ENCODE results near the gene UHRF1.
"Not testable (repeated sequence)": the region's sequence is repeated elsewhere in the genome, so short reads cannot be mapped to it uniquely, and the experiment has no call there.

Gene UHRF1

DNA sequence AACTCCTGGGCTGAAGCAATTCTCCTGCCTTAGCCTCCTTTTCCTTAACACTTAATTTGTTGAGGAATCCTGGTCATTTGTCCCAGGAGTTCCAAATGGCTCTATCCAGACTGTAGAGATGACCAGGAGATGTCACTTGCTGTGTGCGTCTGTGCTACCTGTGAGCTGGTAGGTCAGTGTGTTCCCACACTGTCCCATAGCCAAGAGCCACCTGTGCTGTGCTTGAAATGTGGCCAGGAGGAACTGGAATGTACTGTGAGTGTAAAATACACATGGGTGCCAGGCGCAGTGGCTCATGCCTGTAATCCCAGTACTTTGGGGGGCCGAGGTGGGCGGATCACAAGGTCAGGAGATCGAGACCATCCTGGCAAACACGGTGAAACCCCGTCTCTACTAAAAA, 30.2 kb downstream of the UHRF1 start:
- DNase-seq: no peak

DNA sequence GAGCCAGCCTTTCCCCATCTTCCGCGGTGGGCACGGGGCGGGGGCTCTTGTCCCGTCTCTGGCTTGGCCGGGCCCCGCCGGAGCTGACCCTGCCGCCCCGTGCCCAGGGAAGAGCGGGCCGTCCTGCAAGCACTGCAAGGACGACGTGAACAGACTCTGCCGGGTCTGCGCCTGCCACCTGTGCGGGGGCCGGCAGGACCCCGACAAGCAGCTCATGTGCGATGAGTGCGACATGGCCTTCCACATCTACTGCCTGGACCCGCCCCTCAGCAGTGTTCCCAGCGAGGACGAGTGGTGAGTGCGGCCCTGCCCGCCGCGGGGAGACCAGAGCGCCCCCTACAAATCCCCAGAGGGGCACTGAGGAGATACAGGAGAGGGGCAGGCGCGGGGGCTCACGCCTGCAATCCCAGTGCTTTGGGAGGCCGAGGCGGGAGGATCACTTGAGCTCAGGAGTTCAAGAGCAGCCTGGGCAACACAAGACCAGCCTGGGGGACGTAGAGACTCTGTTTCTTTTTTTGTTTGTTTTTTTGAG, 32.4 kb downstream of the UHRF1 start:
- DNase-seq: not testable (repeated sequence)

- DNase-seq: not testable (repeated sequence)
Measured at GRCh38 chr19:4950650-4951049, 41.3 kb downstream of the UHRF1 start.

DNA sequence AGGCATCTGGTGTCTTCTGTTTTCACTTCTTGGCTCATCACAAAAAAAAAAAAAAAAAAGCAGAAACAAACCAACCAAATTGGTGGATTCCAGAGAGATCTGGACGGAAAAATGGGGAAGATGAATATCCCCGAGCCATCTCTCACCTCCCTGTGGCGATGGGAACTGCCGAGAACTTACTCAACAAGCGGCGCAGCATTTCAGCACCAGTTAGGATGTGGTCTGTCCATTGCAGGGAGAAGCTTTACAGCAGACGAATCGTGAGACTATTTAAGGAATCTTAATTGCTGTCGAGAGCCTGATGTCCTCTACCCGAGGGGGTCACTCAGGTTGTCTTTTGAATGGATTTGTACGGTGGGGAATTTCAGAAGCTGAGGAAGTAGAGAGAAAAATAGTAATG, 42.4 kb downstream of the UHRF1 start:
- no peak for DNase-seq

DNA sequence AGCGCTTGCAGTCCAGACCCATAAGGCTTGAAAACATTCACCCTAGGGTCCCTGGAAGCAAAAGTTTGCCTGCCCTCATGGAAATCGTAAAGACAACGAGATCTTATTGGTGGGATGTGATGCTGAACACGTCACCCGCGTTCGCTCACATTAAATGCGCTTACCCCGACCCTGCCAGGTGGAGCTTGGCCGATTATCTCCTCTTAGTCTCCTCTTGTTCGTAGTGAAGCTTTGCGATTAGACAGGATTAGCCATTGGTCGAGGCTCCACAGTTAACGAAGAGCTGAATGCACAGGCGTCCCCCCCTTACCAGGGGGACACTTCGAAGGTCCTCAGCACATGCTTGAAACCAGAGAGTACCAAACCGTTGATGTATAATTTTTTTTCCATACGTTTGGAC, 43.6 kb downstream of the UHRF1 start:
- DNase-seq: no peak

GRCh38 chr19:4954320-4955149, 45.2 kb downstream of the UHRF1 start:
- not testable (repeated sequence) for DNase-seq

- DNase-seq: no peak
Measured at GRCh38 chr19:4955274-4955673, 46.0 kb downstream of the UHRF1 start.

- no peak for DNase-seq
Measured at GRCh38 chr19:4957981-4958380, 48.7 kb downstream of the UHRF1 start.

DNA sequence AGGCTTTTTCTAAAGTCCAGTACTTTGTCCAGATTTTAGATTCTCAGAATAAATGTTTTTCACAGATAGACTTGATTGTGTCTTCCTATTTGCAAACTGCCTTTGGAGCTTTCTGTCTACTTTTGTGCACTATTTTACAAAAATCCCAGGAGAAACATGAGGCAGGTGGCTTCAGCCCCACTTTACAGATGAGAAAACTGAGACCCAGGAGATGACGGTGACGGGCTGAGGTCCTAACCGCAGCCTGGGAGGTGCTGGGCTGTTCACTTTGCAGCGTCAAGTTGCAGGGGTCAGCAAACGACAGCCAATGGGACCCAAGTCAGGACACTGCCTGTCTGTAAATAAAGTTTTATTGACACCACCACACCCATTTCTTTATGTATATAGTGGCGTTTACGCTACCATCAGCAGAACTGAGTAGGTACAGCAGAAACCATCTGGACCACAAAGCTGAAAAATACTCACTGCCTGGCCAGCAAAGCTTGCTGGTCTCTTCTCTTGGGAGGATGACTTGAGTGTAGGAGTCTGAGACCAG, 52.9 kb downstream of the UHRF1 start:
- DNase-seq: no peak

DNA sequence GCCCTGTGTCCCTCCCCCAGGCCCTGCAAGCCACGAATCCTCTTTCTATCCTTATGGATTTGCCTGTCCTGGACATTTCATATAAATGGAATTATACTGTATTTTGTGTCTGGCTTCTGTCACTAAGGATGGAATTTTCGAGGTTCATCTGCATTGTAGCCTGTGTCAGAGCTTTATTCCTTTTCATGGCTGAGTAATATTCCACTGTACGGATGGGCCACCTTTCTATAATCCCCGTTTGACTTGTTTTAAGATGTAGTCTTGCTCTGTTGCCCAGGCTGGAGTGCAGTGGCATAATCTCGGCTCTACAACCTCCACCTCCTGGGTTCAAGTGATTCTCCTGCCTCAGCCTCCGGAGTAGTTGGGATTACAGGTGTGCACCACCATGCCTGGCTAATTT, 55.8 kb downstream of the UHRF1 start:
- DNase-seq: no peak

DNA sequence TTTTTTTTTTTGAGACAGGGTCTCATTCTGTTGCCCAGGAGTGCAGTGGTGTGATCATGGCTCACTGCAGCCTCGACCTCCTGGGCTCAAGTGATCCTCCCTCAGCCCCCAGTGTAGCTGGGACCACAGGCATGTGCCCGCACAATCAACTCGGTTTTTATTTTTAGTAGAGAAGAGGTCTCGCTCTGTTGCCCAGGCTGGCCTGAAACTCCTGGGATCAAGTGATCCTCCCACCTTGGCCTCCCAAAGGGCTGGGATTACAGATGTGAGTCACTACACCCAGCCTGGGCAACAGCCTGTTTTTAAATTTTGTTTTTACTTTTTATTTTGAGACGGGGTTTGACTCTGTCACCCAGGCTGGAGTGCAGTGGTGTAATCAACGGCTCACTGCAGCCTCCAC, 57.3 kb downstream of the UHRF1 start:
- DNase-seq: no peak

DNA sequence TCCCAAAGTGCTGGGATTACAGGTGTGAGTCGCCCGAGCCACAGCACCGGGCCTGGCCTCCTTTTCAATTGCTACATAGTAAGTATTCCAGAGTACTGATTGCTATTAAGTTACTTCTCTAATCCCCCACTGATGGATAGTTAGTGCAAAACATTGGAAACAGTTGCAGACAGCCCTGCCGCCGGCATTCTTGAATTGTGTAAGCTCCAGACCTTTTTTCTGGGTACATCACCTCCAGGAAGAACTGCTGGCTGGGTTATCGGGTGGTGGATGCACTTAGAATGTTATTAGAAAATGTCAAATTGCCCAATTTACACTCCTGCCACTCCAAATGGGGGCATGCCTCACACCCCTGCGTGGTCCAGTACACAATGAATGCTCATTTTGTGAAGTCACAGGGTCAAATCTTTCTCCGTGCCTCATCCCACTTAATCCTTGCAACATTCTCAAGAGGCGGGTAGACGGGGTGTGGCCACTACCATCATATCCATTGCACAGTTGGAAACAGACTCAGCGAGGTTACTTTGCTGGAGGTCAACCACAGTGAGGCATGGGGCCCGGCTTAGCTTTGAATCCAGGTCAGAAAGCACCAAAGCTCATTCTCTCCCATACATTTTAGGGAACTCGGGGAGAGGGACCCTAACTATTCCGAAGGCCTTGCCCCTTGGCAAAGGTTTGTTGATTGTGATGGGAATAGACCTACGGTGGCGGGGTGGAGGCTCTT, 58.6 kb downstream of the UHRF1 start:
- no peak for DNase-seq

GRCh38 chr19:4968462-4969291, 59.4 kb downstream of the UHRF1 start, which contains the start of gene KDM4B:
Gene KDM4B (plus strand): TSS chr19:4969113. CDS start chr19:5032891, 63,778 bp downstream.
- DNase-seq: peak; percentile 99

- DNase-seq: no peak
Measured at GRCh38 chr19:4969292-4969771, 60.0 kb downstream of the UHRF1 start.

GRCh38 chr19:4969772-4970531, 60.7 kb downstream of the UHRF1 start:
- no peak for DNase-seq

- no peak for DNase-seq
Measured at GRCh38 chr19:4970558-4971423, 61.5 kb downstream of the UHRF1 start.

GRCh38 chr19:4971424-4971793, 62.1 kb downstream of the UHRF1 start:
- DNase-seq: no peak

GRCh38 chr19:4971816-4972495, 62.7 kb downstream of the UHRF1 start:
- no peak for DNase-seq

- no peak for DNase-seq
Measured at GRCh38 chr19:4972509-4973230, 63.4 kb downstream of the UHRF1 start.
